ENCODE measurements around the gene ARHGAP18.

DNA sequence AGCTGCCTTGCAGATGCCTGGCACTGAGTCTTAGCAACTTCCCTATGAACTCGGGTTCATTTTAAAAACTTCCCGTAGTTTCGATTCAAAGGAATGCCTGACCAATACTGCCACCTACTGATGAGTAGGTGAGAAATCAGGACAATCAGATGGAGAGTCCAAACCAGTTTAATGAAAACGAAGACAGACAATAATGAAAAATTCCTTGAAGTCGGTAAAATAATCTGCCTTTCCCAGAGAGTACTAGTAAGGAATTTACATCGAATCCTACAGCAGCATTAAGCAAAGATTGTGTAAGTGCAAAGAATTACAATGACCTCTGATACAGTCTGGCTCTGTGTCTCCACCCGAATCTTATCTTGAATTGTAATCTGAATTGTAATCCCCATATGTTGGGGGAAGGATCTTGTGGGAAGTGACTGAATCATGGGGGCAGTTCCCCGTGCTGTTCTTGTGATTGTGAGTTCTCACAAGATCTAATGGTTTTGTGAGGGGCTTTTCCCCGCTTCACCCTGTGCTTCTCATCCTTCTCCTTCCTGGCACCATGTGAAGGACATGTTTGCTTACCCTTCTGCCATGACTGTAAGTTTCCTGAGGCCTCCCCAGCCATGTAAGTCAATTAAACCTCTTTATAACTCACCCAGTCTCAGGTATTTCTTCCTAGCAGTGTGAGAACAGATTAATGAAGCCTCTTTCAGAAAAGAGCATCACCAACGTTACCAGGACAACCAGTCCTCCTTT is 134.4 kb downstream of the ARHGAP18 start:
- TF ChIP-seq, protein P1, sequence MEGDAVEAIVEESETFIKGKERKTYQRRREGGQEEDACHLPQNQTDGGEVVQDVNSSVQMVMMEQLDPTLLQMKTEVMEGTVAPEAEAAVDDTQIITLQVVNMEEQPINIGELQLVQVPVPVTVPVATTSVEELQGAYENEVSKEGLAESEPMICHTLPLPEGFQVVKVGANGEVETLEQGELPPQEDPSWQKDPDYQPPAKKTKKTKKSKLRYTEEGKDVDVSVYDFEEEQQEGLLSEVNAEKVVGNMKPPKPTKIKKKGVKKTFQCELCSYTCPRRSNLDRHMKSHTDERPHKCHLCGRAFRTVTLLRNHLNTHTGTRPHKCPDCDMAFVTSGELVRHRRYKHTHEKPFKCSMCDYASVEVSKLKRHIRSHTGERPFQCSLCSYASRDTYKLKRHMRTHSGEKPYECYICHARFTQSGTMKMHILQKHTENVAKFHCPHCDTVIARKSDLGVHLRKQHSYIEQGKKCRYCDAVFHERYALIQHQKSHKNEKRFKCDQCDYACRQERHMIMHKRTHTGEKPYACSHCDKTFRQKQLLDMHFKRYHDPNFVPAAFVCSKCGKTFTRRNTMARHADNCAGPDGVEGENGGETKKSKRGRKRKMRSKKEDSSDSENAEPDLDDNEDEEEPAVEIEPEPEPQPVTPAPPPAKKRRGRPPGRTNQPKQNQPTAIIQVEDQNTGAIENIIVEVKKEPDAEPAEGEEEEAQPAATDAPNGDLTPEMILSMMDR (CRISPR knock-in tag; IDR thresholded peaks at IDR 0.05), result peak; percentile 58
- TF ChIP-seq ZNF75D (CRISPR knock-in tag; IDR thresholded peaks at IDR 0.05; ENCODE audit: borderline replicate concordance) (no peak), RELA (CRISPR knock-in tag; IDR thresholded peaks at IDR 0.05) (no peak), ATF1 (CRISPR knock-in tag; IDR thresholded peaks at IDR 0.05) (no peak), GABPA (IDR thresholded peaks at IDR 0.05; ENCODE audit: low read depth, low read length) (no peak), GABPA (CRISPR knock-in tag; IDR thresholded peaks at IDR 0.05; ENCODE audit: low read depth) (no peak), ZNF124 (CRISPR knock-in tag; IDR thresholded peaks at IDR 0.05) (no peak), ZNF775 (CRISPR knock-in tag; IDR thresholded peaks at IDR 0.05; ENCODE audit: borderline replicate concordance) (no peak)
